GM21576 (cell line): Measurements from ENCODE around the gene PDPK1.
"Not testable (repeated sequence)": the region's sequence is repeated elsewhere in the genome, so short reads cannot be mapped to it uniquely, and the experiment has no call there.

Source experiments
- ATAC-seq: cut with Tn5 transposase; IDR thresholded peaks from one replicate; pipeline ENCODE4 v1.9.1; 2021; ENCODE audit warnings: mild to moderate bottlenecking, moderate library complexity; ENCODE audit not compliant: unreplicated experiment

PDPK1 gene

GRCh38 chr16:2610781-2611498, 73.1 kb downstream of the PDPK1 start:
- ATAC-seq = no peak

GRCh38 chr16:2611499-2611862, 73.7 kb downstream of the PDPK1 start:
- no peak for ATAC-seq

GRCh38 chr16:2611877-2612276, 74.1 kb downstream of the PDPK1 start:
- ATAC-seq = not testable (repeated sequence)

- ATAC-seq = not testable (repeated sequence)
These were observed 75.4 kb downstream of the PDPK1 start for GRCh38 chr16:2613251-2613650.

- ATAC-seq = no peak
These were observed 77.0 kb downstream of the PDPK1 start for GRCh38 chr16:2614761-2615191.

GRCh38 chr16:2618964-2619363, 81.1 kb downstream of the PDPK1 start:
- ATAC-seq = not testable (repeated sequence)

GRCh38 chr16:2619628-2620027, 81.8 kb downstream of the PDPK1 start:
- not testable (repeated sequence) for ATAC-seq

GRCh38 chr16:2620870-2621269, 83.0 kb downstream of the PDPK1 start:
- ATAC-seq = not testable (repeated sequence)

- ATAC-seq = not testable (repeated sequence)
These were observed 83.6 kb downstream of the PDPK1 start for GRCh38 chr16:2621395-2621794.

GRCh38 chr16:2627075-2627474, 89.3 kb downstream of the PDPK1 start:
- not testable (repeated sequence) for ATAC-seq

GRCh38 chr16:2631203-2631602, 93.4 kb downstream of the PDPK1 start:
- ATAC-seq = not testable (repeated sequence)

- not testable (repeated sequence) for ATAC-seq
These were observed 94.5 kb downstream of the PDPK1 start for GRCh38 chr16:2632291-2632690.

GRCh38 chr16:2639071-2639721, 101.4 kb downstream of the PDPK1 start:
- peak; percentile 60 for ATAC-seq

- peak; percentile 34 for ATAC-seq
These were observed 101.9 kb downstream of the PDPK1 start for GRCh38 chr16:2639722-2640072.

- not testable (repeated sequence) for ATAC-seq
These were observed 104.7 kb downstream of the PDPK1 start for GRCh38 chr16:2642561-2642960.

GRCh38 chr16:2644754-2645453, 107.1 kb downstream of the PDPK1 start:
- not testable (repeated sequence) for ATAC-seq

- not testable (repeated sequence) for ATAC-seq
These were observed 113.5 kb downstream of the PDPK1 start for GRCh38 chr16:2651268-2651871.
